Activated naive CD8-positive, alpha-beta T cell treated with anti-CD3 and anti-CD28 coated beads for 36 hours (primary cell): ENCODE results near the gene TOP3B. TPM values are rescaled to one million over a fixed set of nuclear protein-coding genes. Genes with fewer than 3 reads are reported as not detected.

Experiments used
- DNase-seq: peaks from one replicate; pipeline ENCODE4 v3.0.0; 2021
- H3K27ac Mint-ChIP-seq: one replicate; pipeline ENCODE4 v1.8.0; 2022; ENCODE audit warnings: mild to moderate bottlenecking, moderate library complexity, mixed read lengths
- H3K27me3 Mint-ChIP-seq: one replicate; pipeline ENCODE4 v1.8.0; 2022; ENCODE audit warnings: mild to moderate bottlenecking, mixed read lengths
- H3K36me3 Mint-ChIP-seq: one replicate; pipeline ENCODE4 v1.8.0; 2021; ENCODE audit warnings: mild to moderate bottlenecking, mixed read lengths
- H3K4me1 Mint-ChIP-seq: one replicate; pipeline ENCODE4 v1.8.0; 2021; ENCODE audit warnings: mixed read lengths
- H3K4me3 Mint-ChIP-seq: one replicate; pipeline ENCODE4 v1.8.0; 2022; ENCODE audit warnings: mild to moderate bottlenecking, moderate library complexity, mixed read lengths
- H3K9me3 Mint-ChIP-seq: one replicate; pipeline ENCODE4 v1.8.0; 2022; ENCODE audit warnings: mixed read lengths
- total RNA-seq, 2 experiments: library from RNA; stranded (reverse); gene quantifications; one replicate each; pipeline ENCODE4 v1.2.3, GENCODE V29; 2021

The TOP3B gene
- total RNA-seq, 2 experiments from 2014 or later: 31.3 to 36.7 TPM

DNA sequence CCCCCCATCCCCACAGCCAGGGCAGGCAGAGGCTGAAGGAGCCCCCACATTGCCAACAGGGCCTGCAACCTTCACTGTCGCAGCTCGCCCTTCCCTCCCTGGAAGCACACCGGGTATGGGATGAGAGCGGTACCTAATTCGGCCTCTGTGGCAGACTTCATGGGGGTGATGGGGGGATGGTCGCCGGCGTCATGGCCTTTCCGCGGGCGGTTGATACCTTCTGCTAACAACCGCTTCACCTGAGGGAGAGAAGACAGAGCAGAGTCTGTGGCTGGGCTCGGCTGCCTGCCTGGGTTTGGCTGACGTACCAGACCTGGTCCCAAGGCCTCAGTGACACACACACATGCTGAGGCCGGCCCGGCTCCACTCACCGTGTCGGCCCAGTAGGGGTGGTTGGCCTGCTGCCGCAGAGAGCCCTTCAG lies 18.8 kb downstream of the TOP3B start:
- peaks cover 13% of the 10 kb centered on the region for H3K36me3 Mint-ChIP-seq
- no peak overlapping the region for H3K27ac Mint-ChIP-seq
- no peaks in the 10 kb centered on the region for H3K4me1 Mint-ChIP-seq
- DNase-seq: no peak
- H3K27me3 Mint-ChIP-seq: no peaks in the 10 kb centered on the region
- H3K9me3 Mint-ChIP-seq: no peaks in the 10 kb centered on the region
- no peak overlapping the region for H3K4me3 Mint-ChIP-seq

DNA sequence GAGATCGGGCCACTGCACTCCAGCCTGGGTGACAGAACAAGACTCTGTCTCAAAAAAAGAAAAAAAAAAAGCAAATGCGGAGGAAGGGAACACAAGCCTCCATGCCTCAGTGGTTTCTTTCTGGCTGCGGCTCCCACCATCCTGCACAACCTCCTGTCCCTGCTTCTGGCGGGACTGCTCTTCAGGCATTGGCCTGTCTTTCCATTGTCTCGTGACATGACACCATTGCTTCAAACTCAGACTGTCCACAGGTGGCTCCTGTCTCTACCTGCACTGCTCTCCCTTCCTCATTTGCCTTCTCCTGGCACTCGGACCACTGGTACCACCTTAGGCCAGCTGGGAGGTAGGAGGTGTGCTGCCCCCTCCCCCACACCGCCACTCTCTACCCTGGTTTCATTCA lies 19.3 kb downstream of the TOP3B start:
- DNase-seq: no peak
- no peaks in the 10 kb centered on the region for H3K27me3 Mint-ChIP-seq
- peaks cover 9% of the 10 kb centered on the region for H3K36me3 Mint-ChIP-seq
- H3K4me3 Mint-ChIP-seq: no peak overlapping the region
- H3K27ac Mint-ChIP-seq: no peak overlapping the region
- H3K4me1 Mint-ChIP-seq: no peaks in the 10 kb centered on the region
- H3K9me3 Mint-ChIP-seq: no peaks in the 10 kb centered on the region

DNA sequence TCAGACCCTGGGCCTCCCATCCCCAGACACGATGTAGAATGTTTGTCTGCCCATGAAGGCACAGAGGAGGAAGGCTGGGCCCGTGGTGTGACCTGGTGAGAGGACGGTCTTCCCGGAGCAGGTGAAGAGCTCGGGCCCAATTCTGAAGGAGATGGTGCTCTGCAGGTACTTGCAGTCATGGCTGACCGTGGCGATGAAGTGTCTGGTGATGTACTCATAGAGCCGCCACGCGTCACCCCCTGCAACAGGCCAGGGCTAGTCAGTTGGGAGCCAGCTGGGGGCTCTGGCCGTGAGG lies 20.0 kb downstream of the TOP3B start:
- Mint-ChIP-seq H3K9me3 (no peaks in the 10 kb centered on the region), H3K4me3 (no peak overlapping the region), H3K27ac (no peak overlapping the region), H3K36me3 (peaks cover 9% of the 10 kb centered on the region), H3K27me3 (no peaks in the 10 kb centered on the region), H3K4me1 (no peaks in the 10 kb centered on the region)
- DNase-seq: no peak

DNA sequence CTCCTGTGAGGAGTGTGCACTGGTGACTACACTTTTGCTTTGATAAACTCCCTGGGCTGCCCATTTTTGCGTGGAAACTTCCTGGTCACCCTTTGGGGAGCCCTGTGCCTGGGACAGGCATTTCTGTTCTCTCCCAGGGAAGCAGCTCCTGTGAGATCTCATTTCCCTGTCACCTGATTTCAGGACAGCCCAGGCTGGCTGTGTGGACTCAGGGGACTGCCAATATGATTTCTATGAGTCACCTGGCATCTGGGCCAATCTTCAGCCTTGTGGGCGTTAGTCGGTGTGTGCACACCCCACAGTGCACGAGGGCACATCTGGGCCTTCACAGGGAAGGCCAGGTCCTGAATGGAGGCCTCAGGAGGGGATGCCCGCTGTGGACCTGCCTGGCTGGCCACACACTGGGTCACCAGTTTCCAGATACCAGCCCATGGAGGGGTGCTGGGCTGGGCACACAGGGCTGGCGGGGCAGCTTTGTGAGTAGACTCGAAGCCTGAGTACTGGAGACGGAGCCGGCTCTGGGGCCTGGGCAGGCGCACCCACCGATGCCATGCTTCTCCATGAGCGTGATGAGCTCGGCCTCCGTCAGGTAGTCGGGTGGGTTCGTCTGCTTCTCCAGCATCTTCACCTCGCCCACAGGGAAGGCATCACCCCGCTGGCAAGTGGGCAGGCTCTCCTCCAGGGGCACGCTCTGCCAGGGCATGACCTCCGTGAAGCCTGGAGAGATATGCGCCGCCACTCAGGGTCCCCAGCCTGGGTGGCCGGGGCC lies 20.5 kb downstream of the TOP3B start:
- H3K27me3 Mint-ChIP-seq: no peaks in the 10 kb centered on the region
- no peak overlapping the region for H3K27ac Mint-ChIP-seq
- no peaks in the 10 kb centered on the region for H3K9me3 Mint-ChIP-seq
- no peak for DNase-seq
- H3K36me3 Mint-ChIP-seq: peaks cover 9% of the 10 kb centered on the region
- H3K4me1 Mint-ChIP-seq: no peaks in the 10 kb centered on the region
- H3K4me3 Mint-ChIP-seq: no peak overlapping the region

GRCh38 chr22:21961127-21961867 lies 21.3 kb downstream of the TOP3B start:
- H3K27me3 Mint-ChIP-seq: no peaks in the 10 kb centered on the region
- peaks cover 7% of the 10 kb centered on the region for H3K36me3 Mint-ChIP-seq
- H3K4me3 Mint-ChIP-seq: no peak overlapping the region
- H3K4me1 Mint-ChIP-seq: no peaks in the 10 kb centered on the region
- no peak for DNase-seq
- no peaks in the 10 kb centered on the region for H3K9me3 Mint-ChIP-seq
- H3K27ac Mint-ChIP-seq: no peak overlapping the region

GRCh38 chr22:21960200-21961126 lies 22.1 kb downstream of the TOP3B start:
- Mint-ChIP-seq H3K27me3 (no peaks in the 10 kb centered on the region), H3K27ac (no peak overlapping the region)

DNA sequence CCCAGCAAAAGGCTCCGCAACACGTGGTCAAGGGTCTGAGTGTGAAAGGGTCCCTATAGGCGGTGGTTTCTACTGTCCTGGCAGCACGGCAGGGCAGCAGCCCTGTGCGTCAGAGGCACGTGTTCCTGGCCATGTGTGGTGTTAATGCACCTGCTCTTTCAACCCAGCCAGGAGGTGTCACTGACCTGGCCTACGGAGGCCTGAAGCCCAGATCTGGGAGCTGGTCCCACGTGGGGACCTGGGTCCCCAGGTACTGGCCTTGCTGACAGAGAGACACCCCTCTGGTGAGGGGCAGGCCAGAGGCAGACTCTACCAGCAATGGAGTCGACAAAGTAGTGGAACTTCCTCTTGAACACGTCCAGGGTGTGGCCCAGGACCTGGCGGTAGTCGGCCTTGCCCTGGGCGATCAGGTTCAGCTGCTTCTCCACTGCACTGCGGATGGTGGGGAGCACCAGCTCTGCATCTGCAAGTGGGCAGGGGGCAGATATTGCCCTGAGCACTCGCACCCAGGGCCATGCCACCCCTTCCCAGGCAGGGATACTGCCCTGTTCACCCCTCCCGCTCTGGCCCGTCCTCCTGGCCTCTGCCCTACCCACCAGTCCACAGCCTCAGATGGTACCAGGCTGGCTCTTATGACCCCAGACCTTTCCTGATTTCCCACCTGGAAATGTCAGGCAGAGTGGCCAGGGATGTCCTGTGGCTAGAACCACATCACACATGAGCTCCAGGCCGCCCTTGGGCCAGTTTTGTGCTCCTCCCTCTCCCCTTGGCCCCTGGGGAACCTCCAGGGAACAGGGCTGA lies 23.1 kb downstream of the TOP3B start:
- Mint-ChIP-seq H3K9me3 (no peaks in the 10 kb centered on the region), H3K4me1 (no peaks in the 10 kb centered on the region), H3K27me3 (no peaks in the 10 kb centered on the region), H3K27ac (no peak overlapping the region), H3K4me3 (no peak overlapping the region), H3K36me3 (peaks cover 7% of the 10 kb centered on the region)
- no peak for DNase-seq

More at GRCh38 chr22:21960200-21961126, 22.1 kb downstream of the TOP3B start:
- Mint-ChIP-seq H3K4me3 (no peak overlapping the region), H3K9me3 (no peaks in the 10 kb centered on the region), H3K36me3 (peaks cover 7% of the 10 kb centered on the region), H3K4me1 (no peaks in the 10 kb centered on the region)
- DNase-seq: no peak

DNA sequence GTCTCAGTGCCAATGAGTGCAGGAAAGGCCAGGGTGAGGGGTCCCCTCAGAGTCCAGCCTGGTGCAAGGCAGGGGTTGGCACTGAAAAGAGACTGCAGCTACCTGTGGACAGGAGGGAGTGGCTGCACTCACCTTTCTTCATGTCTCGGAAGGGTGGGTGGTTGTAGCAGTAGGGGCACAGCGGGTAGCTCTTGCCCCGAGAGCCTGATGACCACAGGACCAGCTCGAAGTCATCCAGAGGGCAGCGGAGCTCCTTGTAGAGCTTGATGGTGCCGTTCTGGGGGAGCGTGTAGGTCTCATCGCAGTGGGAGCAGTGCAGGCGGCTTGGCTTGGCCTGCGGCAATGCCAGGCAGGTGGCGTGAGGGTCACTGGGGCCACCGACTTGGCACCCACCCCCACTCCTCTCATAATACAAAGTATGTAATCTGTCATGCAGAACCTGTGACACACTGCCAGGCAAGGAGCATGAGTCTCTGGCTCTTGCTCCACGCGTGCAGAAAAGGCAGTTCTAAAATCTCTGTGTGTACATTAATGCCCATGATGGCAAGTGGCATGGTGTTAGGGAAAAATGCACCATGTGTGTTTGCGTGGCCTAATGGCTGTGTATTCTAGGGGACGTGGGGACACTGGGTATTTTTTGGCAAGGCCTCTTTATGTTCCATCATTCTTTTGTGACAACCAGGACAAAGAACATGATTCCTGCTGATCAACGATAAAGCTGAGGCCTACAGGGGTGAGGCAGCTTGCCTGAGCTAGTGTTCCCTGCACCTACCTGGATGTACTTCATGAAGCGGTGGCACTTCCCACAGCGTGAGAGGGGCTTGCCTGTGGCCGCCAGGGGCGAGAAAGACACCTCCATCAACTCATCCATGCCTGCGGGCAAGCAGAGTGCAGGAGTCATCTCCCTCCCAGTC lies 24.0 kb downstream of the TOP3B start:
- no peaks in the 10 kb centered on the region for H3K9me3 Mint-ChIP-seq
- peaks cover 5% of the 10 kb centered on the region for H3K36me3 Mint-ChIP-seq
- no peaks in the 10 kb centered on the region for H3K4me1 Mint-ChIP-seq
- no peak overlapping the region for H3K27ac Mint-ChIP-seq
- DNase-seq: no peak
- no peak overlapping the region for H3K4me3 Mint-ChIP-seq
- H3K27me3 Mint-ChIP-seq: no peaks in the 10 kb centered on the region

DNA sequence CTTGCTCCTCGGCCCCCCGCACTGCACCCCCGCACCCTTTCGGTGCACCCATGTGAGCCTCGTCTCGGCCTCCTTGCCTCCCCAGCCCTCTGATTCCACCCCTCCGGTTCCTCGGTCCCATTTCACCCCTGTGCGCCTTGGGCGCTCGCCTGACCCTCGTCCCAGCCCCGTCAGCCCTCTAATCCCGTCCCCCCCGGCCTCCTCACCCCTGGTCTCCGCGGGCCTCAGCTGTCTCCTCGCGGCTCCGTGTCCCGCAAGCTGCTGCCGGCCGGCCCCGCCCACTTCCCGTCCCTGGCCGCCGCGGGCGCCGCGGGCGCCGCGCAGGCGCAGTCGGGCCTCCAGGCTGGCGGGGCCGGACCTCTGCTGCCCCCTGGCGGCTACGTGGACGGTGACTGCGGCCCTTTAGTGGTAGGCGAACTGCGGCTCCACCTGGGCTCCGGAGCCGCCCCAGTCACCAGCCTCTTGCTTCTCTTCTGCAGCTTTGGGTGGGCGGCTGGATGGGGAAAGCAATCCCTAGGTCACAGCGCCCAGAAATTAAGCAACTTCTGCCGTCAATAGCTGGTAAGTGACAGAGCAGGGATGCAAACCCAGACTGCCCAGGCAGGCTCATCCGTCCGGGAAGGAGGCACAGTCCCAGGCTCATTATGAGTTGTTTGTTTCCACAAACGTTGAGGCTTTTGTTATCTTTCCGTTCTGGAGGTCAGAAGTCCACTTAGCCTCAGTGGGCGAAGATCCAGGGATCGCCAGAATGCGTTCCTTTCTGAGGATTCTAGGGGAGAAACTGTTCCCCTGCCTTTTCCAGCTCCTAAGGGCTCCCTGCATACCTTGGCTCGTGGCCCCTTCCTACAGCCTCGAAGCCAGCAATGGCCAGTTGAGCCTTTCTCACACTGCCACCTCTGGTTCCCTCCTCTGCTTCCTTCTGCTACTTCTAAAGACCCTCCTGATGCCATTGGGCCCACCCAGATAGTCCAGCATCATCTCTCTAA lies 29.7 kb downstream of the TOP3B start, which contains the start of gene PPM1F:
PPM1F (minus strand) TSS at position 263 of the 986 bp plus-strand sequence. CDS start 6,800 bp downstream, outside the sequence.
- Mint-ChIP-seq H3K27ac (peak within 1 kb of the TSS; percentile 74), H3K36me3 (peaks cover 2% of the 10 kb centered on the region), H3K27me3 (no peaks in the 10 kb centered on the region), H3K4me3 (peak within 1 kb of the TSS; percentile 89), H3K9me3 (no peaks in the 10 kb centered on the region), H3K4me1 (peaks cover 21% of the 10 kb centered on the region)
- DNase-seq: peak; percentile 93

- peaks cover 21% of the 10 kb centered on the region for H3K4me1 Mint-ChIP-seq
- H3K4me3 Mint-ChIP-seq: peak overlapping the region; percentile 89
- peak; percentile 33 for DNase-seq
- peaks cover 2% of the 10 kb centered on the region for H3K36me3 Mint-ChIP-seq
- no peaks in the 10 kb centered on the region for H3K27me3 Mint-ChIP-seq
- no peak overlapping the region for H3K27ac Mint-ChIP-seq
- H3K9me3 Mint-ChIP-seq: no peaks in the 10 kb centered on the region
These were observed 30.6 kb downstream of the TOP3B start for GRCh38 chr22:21951931-21952465.

GRCh38 chr22:21951062-21951461 lies 31.5 kb downstream of the TOP3B start:
- H3K4me1 Mint-ChIP-seq: peaks cover 21% of the 10 kb centered on the region
- no peaks in the 10 kb centered on the region for H3K9me3 Mint-ChIP-seq
- H3K36me3 Mint-ChIP-seq: peaks cover 2% of the 10 kb centered on the region
- no peak for DNase-seq
- no peaks in the 10 kb centered on the region for H3K27me3 Mint-ChIP-seq
- no peak overlapping the region for H3K27ac Mint-ChIP-seq
- H3K4me3 Mint-ChIP-seq: peak overlapping the region; percentile 15

DNA sequence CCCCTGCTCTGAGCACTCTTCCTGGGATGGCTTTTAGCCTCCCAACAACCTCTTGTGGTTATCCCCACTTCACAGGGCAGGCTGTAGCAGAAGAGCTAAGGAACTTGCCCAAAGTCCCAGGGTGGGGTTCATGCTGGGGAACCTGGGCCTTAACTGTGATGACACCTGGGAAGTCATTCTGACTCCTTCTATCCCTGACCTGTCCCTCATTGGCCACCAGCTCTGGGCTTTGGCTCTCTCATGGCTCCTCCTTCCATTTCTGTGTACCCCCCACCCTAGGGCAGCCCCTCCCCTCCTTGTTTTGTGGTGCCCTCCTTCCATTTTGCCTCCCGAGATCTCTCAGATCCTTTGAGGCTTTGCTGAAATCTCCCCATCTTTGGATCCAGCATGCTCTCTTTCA lies 32.6 kb downstream of the TOP3B start:
- Mint-ChIP-seq H3K27ac (no peak overlapping the region), H3K4me1 (peaks cover 21% of the 10 kb centered on the region), H3K27me3 (no peaks in the 10 kb centered on the region), H3K36me3 (peaks cover 2% of the 10 kb centered on the region), H3K9me3 (no peaks in the 10 kb centered on the region), H3K4me3 (no peak overlapping the region)
- DNase-seq: no peak
